Left colon (tissue), 2 donors: ENCODE measurements around the gene GLIPR1L2. TPM values are rescaled to one million over a fixed set of nuclear protein-coding genes. Genes with fewer than 3 reads are reported as not detected.
"Not testable (repeated sequence)": the region's sequence is repeated elsewhere in the genome, so short reads cannot be mapped to it uniquely, and the experiment has no call there.

Experiments used
- ATAC-seq: fragments of 200-7000 bp; cut with Tn5 transposase; one replicate; pipeline ENCODE4 v1.9.1; 2020; ENCODE audit warnings: mild to moderate bottlenecking, moderate library complexity
- DNase-seq, 2 donors: peaks; one replicate each; pipeline ENCODE4 v3.0.0-alpha.2; 2020
- intact Hi-C, 2 donors: fragments of 100-400 bp; cut with DNase I in 1 of 2; cut with micrococcal nuclease in 1 of 2; formaldehyde crosslinking; loops; one replicate each; pipeline versions ENCODE4 v1.11.2 to v1.14.0; 2022; cut with DNase I, micrococcal nuclease
- total RNA-seq, 2 donors: library from RNA; stranded (reverse); fragmentation: NEBNext Ultra II Directional; extraction: Animal tissue kit (Norgen Biotek cat#: 25700); gene quantifications; one replicate each; pipeline ENCODE4 v1.2.1, GENCODE V29; 2021
- donor health status: DM: no; HTN: no; CAD: no.
- donor health status: DM: yes; HTN: yes; CAD: no.

GLIPR1L2 gene
- total RNA-seq, 2 donors from 2014 or later = not detected

GRCh38 chr12:75457866-75458265 is 67.0 kb downstream of the GLIPR1L2 start:
- DNase-seq, intact Hi-C loops, ATAC-seq: not testable (repeated sequence)

- DNase-seq = no peak
- intact Hi-C loops = no loop called here
- no peak for ATAC-seq
These were observed 68.9 kb downstream of the GLIPR1L2 start for GRCh38 chr12:75459755-75460154.

- DNase-seq = no peak
- intact Hi-C loops = no loop called here
These were observed 69.3 kb downstream of the GLIPR1L2 start for GRCh38 chr12:75460204-75460603.

DNA sequence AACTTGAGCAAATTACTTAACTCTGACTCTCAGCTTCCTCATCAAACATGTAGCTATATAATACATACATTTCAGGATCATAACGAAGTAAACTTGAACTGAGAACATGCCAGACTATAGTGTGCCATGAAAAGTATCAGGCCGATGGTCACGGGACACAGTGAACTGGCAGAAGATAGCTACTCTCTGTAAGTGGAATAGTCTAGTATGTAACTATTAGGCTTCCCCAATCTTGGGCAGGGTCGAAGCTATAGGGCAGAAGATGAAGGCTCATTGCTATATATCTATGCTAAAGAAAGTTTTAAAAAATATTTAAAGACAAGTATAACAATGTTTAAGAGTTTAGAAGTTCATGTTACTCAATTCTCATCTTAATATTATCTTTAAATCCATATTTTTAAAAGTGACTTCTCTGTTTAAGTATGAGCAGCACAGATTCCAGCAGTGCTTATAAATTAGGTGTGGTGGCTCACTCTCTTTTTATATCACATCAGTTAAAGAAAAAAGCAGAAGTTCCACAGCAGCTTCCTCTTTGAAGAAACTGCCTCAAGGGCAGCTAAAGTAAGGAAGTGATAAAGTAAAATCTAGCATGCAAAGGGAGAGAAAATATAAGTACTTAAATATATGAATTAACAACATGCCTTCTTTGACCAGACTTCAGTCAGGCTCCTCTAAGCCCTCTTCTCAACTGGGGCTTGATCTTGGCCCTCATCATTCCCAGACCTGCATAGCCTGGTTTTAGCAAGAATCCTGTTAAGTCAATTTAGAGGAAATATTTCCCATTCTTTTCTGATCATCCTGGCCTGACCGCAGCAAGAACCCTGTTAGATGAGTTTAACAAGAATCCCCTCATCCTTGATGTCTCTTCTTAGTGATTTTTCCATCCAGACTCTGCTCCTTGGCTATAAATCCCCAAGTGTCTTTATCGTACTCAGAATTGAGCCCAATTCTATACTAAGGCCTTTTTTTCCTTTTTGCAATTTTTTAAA is 81.3 kb downstream of the GLIPR1L2 start:
- ATAC-seq (peak; percentile 46), DNase-seq (no peak)
- intact Hi-C loops = no loop called here

More at GRCh38 chr12:75460204-75460603, 69.3 kb downstream of the GLIPR1L2 start:
- ATAC-seq = no peak

DNA sequence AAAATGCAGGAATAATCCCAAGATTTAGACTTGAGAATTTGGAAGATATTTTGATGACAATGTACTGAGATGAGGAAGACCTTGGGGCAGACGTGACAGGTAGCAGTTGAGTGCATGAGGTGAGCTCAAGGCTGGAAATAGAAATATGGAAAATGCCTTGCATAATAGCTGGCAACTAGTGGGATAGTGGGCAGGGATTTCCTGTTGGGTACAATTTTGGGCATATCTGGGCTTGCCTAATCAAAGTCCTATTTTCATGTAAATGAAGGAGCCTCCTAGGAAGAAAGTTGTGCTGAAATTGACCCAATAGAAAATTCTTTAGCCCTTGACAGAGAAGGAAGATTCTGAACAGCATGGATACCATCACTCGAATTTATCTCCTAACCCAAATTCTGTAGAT is 83.2 kb downstream of the GLIPR1L2 start:
- ATAC-seq = no peak
- DNase-seq = no peak
- intact Hi-C loops = no loop called here

DNA sequence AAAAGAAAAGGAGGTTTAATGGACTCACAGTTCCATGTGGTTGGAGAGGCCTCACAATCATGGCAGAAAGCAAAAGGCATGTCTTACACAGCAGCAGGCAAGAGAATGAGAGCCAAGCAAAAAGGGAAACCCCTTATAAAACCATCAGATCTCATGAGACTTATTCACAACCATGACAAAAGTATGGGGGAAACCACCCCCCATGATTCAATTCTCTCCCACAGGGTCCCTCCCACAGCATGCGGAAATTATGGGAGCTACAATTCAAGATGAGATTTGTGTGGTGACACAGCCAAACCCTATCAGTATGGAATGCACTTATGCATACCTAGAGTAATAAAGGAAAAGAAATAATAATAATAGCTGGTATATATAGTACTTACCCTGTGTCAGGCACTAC is 85.2 kb downstream of the GLIPR1L2 start:
- no peak for ATAC-seq
- intact Hi-C loops = no loop called here
- no peak for DNase-seq

DNA sequence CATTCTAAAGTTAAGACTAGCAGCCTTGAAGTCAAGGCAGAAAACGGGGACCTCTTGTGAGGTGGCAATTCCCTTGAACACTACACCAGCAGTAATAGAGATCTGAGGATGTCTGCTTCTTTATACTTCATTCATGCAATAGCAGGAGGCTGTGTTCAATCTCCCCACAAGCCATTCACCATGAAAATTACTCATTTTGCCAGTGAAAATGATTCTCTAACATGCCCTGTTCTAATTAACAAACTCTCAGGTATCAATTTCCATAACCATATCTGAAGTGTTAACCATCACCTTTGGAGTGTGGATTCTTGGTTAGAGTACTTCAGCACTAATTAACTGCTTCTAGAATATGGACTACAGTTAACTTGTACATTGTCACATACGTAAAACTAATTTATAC is 86.2 kb downstream of the GLIPR1L2 start:
- DNase-seq = no peak
- ATAC-seq = no peak
- intact Hi-C loops = no loop called here

GRCh38 chr12:75478116-75478794 is 87.4 kb downstream of the GLIPR1L2 start:
- ATAC-seq (no peak), DNase-seq (no peak)
- intact Hi-C loops = no loop called here

GRCh38 chr12:75479963-75480461 is 89.1 kb downstream of the GLIPR1L2 start:
- intact Hi-C loops = no loop called here
- ATAC-seq (peak; percentile 26), DNase-seq (no peak)

GRCh38 chr12:75480469-75480949 is 89.6 kb downstream of the GLIPR1L2 start, which contains the start of gene GLIPR1:
Gene GLIPR1, plus strand, starts transcription at chr12:75480755. Its CDS starts 126 bp downstream, at chr12:75480881.
- intact Hi-C loops = no loop called here
- ATAC-seq (peak; percentile 71), DNase-seq (peak; percentile 48 to 57)

DNA sequence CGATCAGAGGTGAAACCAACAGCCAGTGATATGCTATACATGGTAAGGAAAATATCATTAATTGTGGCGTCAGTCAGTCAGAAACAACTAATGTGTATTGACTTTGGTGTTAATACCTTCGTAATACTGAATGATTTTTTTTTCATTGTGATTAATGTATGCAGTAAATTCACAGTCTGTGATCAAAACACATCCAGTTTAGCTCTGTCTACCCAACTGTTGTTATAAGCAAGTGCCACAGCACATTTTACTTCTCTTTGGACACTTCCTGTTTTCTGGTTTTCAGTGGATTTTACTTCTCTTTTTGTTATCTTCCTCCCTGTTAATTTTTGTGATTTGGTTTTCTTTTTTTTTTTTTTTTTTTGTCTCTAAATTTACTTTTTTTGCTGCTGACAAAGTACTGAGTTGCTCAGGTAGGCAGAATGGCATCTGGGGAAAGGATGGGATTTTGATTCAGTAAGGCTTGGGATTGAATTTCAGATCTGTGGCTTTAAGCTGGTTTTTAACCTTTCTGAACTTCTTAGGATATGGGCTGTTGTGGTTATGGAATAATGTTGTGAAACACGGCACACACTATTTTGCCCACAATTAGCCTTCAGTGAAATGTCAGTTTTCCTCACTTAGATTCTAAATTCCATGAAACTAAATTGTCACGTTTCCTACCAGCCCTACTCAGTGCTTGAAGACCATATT is 90.3 kb downstream of the GLIPR1L2 start:
- intact Hi-C loops = no loop called here
- DNase-seq (no peak), ATAC-seq (no peak)

- DNase-seq (no peak), ATAC-seq (no peak)
- intact Hi-C loops = no loop called here
These were observed 90.9 kb downstream of the GLIPR1L2 start for GRCh38 chr12:75481774-75482173.

Other genes starting within 250 kb of the GLIPR1L2 start
- not detected for gene KCNC2, start 181.2 kb upstream of the GLIPR1L2 start, total RNA-seq
- gene CAPS2, start 60.8 kb upstream of the GLIPR1L2 start, total RNA-seq = 1 to 10 TPM; 5.6 to 5.9 TPM
- not detected for gene GLIPR1L1, start 56.4 kb upstream of the GLIPR1L2 start, total RNA-seq
- 10 to 100 TPM in 1 of 2 donors, 1 to 10 TPM in 1; 4.3 to 12.5 TPM for gene GLIPR1, start 89.7 kb downstream of the GLIPR1L2 start, total RNA-seq
- 10 to 100 TPM; 31.4 to 32.0 TPM for gene KRR1, start 120.5 kb downstream of the GLIPR1L2 start, total RNA-seq